ENCODE results near the gene HS3ST4.

GRCh38 chr16:26158142-26158759 is 466.5 kb downstream of the HS3ST4 start:
- TF ChIP-seq, protein P1, sequence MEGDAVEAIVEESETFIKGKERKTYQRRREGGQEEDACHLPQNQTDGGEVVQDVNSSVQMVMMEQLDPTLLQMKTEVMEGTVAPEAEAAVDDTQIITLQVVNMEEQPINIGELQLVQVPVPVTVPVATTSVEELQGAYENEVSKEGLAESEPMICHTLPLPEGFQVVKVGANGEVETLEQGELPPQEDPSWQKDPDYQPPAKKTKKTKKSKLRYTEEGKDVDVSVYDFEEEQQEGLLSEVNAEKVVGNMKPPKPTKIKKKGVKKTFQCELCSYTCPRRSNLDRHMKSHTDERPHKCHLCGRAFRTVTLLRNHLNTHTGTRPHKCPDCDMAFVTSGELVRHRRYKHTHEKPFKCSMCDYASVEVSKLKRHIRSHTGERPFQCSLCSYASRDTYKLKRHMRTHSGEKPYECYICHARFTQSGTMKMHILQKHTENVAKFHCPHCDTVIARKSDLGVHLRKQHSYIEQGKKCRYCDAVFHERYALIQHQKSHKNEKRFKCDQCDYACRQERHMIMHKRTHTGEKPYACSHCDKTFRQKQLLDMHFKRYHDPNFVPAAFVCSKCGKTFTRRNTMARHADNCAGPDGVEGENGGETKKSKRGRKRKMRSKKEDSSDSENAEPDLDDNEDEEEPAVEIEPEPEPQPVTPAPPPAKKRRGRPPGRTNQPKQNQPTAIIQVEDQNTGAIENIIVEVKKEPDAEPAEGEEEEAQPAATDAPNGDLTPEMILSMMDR (IDR thresholded peaks at IDR 0.05) = no peak
- no peak for TF ChIP-seq POLR2A (IDR thresholded peaks at IDR 0.05)

All from esophagus squamous epithelium (tissue), 4 donors.